Measurements from ENCODE around the gene ROS1. TPM values are rescaled to one million over a fixed set of nuclear protein-coding genes. Genes with fewer than 3 reads are reported as not detected.

ROS1 gene
- total RNA-seq, 6 experiments from 2014 or later, result 0.07 to 0.12 (median 0.07) TPM; not detected in 3

DNA sequence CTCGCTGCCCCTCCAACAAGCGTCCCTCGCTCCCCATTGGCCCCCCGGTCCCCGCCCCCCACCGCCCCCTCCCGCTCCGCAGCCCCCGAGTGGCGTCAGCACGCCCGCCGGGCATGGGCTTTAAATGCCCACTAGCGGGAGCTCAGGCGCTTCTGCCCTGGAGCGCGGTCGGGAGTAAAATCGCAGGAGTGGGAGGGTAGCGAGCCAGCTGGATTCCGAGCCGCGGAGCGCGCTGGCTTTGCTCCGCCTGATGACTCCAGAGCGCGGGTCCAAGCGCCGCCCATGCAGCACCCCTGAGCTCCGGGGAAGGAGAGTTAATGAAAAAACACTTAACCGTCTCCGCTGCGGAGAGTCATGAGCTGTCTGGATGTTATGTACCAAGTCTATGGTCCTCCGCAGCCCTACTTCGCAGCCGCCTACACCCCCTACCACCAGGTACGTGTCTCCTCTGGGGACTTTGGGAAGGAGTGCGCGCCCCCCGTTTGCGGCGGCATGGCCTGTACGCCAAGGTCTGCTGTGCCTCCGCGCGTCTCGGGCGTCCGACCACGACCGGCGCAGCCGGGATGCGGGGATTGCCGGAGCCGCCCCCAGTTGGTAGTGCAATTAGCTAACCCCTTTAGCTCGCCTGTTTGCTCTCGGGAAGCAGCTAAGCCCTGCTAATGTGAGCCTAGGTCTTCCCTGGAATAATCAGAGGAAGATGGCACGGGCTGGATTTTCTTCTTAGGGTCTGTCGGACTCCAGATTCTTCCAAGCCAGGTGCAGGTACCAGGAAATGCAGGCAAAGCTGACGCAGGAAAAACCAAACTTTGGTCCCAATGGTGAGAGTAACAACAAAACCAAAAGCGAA, 160.1 kb downstream of the ROS1 start, which contains the start of gene VGLL2:
Gene VGLL2 (plus strand): TSS at position 149 of the 847 bp plus-strand sequence. CDS start 206 bp downstream, at position 355.
- no peak for TF ChIP-seq POLR2A (IDR thresholded peaks at IDR 0.05)
- TF ChIP-seq, protein P1, sequence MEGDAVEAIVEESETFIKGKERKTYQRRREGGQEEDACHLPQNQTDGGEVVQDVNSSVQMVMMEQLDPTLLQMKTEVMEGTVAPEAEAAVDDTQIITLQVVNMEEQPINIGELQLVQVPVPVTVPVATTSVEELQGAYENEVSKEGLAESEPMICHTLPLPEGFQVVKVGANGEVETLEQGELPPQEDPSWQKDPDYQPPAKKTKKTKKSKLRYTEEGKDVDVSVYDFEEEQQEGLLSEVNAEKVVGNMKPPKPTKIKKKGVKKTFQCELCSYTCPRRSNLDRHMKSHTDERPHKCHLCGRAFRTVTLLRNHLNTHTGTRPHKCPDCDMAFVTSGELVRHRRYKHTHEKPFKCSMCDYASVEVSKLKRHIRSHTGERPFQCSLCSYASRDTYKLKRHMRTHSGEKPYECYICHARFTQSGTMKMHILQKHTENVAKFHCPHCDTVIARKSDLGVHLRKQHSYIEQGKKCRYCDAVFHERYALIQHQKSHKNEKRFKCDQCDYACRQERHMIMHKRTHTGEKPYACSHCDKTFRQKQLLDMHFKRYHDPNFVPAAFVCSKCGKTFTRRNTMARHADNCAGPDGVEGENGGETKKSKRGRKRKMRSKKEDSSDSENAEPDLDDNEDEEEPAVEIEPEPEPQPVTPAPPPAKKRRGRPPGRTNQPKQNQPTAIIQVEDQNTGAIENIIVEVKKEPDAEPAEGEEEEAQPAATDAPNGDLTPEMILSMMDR (IDR thresholded peaks at IDR 0.05), result peak in 3 of 4 donors; percentile 7 to 19 (median 10)
- intact Hi-C loops (cut with DNase I), result no loop called here
- WGBS (ENCODE audit: insufficient coverage, low coverage, low lambda C conversion rate, missing lambda C conversion rate), result 2% methylated on average over 23 of the region's 63 CpGs
- peak; percentile 47 to 70 (median 57) for DNase-seq
- H3K36me3 ChIP-seq, result no peaks in the 10 kb centered on the region
- ATAC-seq, result peak; percentile 87 to 94 (median 90)
- H3K9me3 ChIP-seq, result no peaks in the 10 kb centered on the region
- peaks cover 5 to 58% of the 10 kb centered on the region in 2 donors for H3K27me3 ChIP-seq
- peaks cover 0 to 25% (median 4%) of the 10 kb centered on the region in 4 donors for H3K4me1 ChIP-seq
- peak within 1 kb of the TSS; percentile 16 to 44 (median 35) for H3K4me3 ChIP-seq
- H3K27ac ChIP-seq, result no peak within 1 kb of the TSS

DNA sequence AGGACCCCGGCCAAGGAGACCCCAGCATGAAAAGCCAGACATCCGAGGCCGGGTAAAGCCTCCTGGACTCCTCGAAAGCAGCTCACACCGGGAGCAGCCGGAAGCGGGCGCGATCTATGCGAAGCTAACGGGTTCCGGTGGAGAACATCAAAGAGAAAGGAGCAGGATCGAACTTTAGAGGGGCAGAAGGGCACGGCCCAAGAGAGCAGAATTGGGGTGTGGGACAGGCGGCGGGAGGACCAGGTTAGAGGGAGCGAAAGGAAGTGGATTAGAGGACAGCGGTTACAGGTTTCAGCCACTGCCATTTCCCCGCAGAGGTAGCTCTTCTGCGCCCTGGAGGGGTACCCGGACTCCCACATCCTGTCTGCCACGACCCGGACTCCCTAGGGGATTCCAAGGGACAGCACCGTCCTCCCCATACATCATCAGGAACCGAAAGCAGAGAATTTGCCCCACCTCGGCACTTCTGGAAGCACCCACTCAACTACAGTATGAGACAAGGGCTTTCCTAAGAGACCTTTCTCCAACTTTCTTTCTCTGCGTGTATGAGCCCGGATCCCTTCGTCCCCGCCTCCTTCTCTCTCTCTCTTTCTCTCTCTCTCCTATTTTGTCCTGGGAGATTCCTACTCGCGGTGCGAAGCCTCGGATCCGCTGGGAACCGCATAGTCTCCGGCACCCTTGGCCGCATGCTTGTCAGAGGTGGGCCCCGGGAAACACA, 160.9 kb downstream of the ROS1 start:
- intact Hi-C loops (cut with DNase I), result no loop called here
- ATAC-seq (peak; percentile 37 to 50 (median 44)), DNase-seq (no peak)
- TF ChIP-seq, protein P1 (IDR thresholded peaks at IDR 0.05), result no peak
- no peak for TF ChIP-seq POLR2A (IDR thresholded peaks at IDR 0.05)
- Histone ChIP-seq H3K4me1 (peaks cover 0 to 18% (median 4%) of the 10 kb centered on the region in 4 donors), H3K27ac (no peak overlapping the region), H3K27me3 (peaks cover 5 to 55% of the 10 kb centered on the region in 2 donors), H3K36me3 (no peaks in the 10 kb centered on the region), H3K9me3 (no peaks in the 10 kb centered on the region), H3K4me3 (peak overlapping the region; percentile 16 to 44 (median 35))
- under 1% methylated on average over 38 of the region's 39 CpGs for WGBS (ENCODE audit: insufficient coverage, low coverage, low lambda C conversion rate, missing lambda C conversion rate)

DNA sequence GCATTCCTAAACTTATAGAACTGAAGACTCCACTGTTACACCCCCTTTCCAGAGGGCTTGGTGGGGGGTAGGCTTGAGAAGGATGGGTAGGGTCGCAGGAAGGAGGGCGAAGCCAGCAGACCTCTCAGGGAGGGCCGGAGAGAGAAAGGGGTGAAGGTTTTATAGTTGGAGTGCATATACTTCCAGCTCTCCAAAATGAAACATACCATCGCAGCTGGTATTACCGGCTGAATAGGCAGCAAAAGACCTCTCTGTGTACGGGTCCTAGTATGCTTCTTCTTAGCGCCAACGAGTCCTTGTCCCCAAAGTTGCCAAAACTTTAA, 161.4 kb downstream of the ROS1 start:
- intact Hi-C loops (cut with DNase I), result no loop called here
- Histone ChIP-seq H3K4me1 (peaks cover 0 to 18% (median 4%) of the 10 kb centered on the region in 4 donors), H3K27ac (no peak overlapping the region), H3K4me3 (peak overlapping the region; percentile 16 to 44 (median 35)), H3K36me3 (no peaks in the 10 kb centered on the region), H3K9me3 (no peaks in the 10 kb centered on the region), H3K27me3 (peaks cover 5 to 52% of the 10 kb centered on the region in 2 donors)
- DNase-seq, result no peak
- 4% methylated on average over 8 of the region's 8 CpGs for WGBS (ENCODE audit: insufficient coverage, low coverage, low lambda C conversion rate, missing lambda C conversion rate)
- TF ChIP-seq, protein P1 (IDR thresholded peaks at IDR 0.05), result no peak
- no peak for TF ChIP-seq POLR2A (IDR thresholded peaks at IDR 0.05)
- peak in 2 of 4 donors; percentile 18 to 24 for ATAC-seq

DNA sequence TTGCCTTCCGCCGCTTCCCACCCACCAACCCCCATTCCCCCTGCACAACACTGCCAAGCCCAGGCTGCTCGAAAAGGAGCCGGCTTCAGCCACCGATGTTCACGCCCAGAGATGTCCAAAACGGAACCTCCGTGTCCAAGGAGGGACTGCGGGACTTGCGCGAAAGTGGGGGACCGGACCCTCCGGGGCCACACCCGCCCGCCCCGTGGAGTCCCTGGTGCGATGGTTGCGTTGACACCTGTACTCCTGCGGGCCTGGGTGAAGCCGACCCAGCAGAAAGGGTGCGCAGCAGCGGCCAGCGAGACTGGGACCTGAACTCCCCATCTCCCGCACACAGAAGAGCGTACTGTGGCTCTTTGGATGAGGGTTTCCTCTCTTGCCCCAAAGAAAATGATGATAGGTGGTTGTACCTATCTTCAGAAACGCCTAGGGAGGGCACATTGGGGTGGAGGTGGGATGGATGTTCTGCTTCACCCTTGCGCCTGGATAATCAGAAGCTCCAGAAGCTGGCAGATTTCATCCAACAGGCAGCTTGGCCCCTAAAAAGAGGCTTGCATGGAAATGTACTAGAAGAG, 162.3 kb downstream of the ROS1 start:
- H3K4me3 ChIP-seq, result no peak overlapping the region
- no peaks in the 10 kb centered on the region for H3K36me3 ChIP-seq
- WGBS (ENCODE audit: insufficient coverage, low coverage, low lambda C conversion rate, missing lambda C conversion rate), result 0% methylated on average over 2 of the region's 27 CpGs
- H3K4me1 ChIP-seq, result peaks cover 0 to 18% (median 4%) of the 10 kb centered on the region in 4 donors
- intact Hi-C loops (cut with DNase I), result no loop called here
- no peak for TF ChIP-seq POLR2A (IDR thresholded peaks at IDR 0.05)
- TF ChIP-seq, protein P1 (IDR thresholded peaks at IDR 0.05), result no peak
- peaks cover 5 to 47% of the 10 kb centered on the region in 2 donors for H3K27me3 ChIP-seq
- no peak overlapping the region for H3K27ac ChIP-seq
- ATAC-seq (no peak), DNase-seq (no peak)
- H3K9me3 ChIP-seq, result no peaks in the 10 kb centered on the region

All from right lobe of liver (tissue), 6 donors.